Type B pancreatic cell (in vitro differentiated cells): ENCODE data around the gene KLF15. TPM values are rescaled to one million over a fixed set of nuclear protein-coding genes. Genes with fewer than 3 reads are reported as not detected.
A peak's percentile ranks its signal among the peaks of the same experiment; 100 is the strongest.

ENCODE experiments used
- DNase-seq: peaks from one replicate; pipeline ENCODE4 v3.0.0; 2021; ENCODE audit warnings: mixed read lengths; ENCODE audit not compliant: unreplicated experiment; ENCODE audit errors: extremely low spot score
- H3K27ac Mint-ChIP-seq: 2 replicates; pipeline ENCODE4 v1.8.0; 2021; ENCODE audit warnings: mild to moderate bottlenecking, mixed read lengths
- H3K27me3 Mint-ChIP-seq: 2 replicates; pipeline ENCODE4 v1.8.0; 2021; ENCODE audit warnings: mixed read lengths
- H3K36me3 Mint-ChIP-seq: 2 replicates; pipeline ENCODE4 v1.8.0; 2021; ENCODE audit warnings: mixed read lengths
- H3K4me1 Mint-ChIP-seq: one replicate; pipeline ENCODE4 v1.8.0; 2021; ENCODE audit warnings: mixed read lengths; ENCODE audit not compliant: unreplicated experiment
- H3K4me3 Mint-ChIP-seq: 2 replicates; pipeline ENCODE4 v1.8.0; 2021; ENCODE audit warnings: mild to moderate bottlenecking, mixed read lengths
- H3K9me3 Mint-ChIP-seq: 2 replicates; pipeline ENCODE4 v1.8.0; 2021; ENCODE audit warnings: mixed read lengths
- total RNA-seq: library from RNA; stranded (reverse); gene quantifications from 2 replicates; pipeline ENCODE4 v1.2.1, GENCODE V29; 2021; ENCODE audit warnings: low replicate concordance
- TF ChIP-seq, protein P1 (sequence below): fragments of 200-600 bp; sonication (generic); conservative IDR thresholded peaks from 2 replicates; pipeline ENCODE4 v1.5.0; 2021; ENCODE audit warnings: antibody characterized with exemption, mild to moderate bottlenecking

Gene KLF15
- total RNA-seq, 1 donor from 2014 or later = 7.9 TPM

DNA sequence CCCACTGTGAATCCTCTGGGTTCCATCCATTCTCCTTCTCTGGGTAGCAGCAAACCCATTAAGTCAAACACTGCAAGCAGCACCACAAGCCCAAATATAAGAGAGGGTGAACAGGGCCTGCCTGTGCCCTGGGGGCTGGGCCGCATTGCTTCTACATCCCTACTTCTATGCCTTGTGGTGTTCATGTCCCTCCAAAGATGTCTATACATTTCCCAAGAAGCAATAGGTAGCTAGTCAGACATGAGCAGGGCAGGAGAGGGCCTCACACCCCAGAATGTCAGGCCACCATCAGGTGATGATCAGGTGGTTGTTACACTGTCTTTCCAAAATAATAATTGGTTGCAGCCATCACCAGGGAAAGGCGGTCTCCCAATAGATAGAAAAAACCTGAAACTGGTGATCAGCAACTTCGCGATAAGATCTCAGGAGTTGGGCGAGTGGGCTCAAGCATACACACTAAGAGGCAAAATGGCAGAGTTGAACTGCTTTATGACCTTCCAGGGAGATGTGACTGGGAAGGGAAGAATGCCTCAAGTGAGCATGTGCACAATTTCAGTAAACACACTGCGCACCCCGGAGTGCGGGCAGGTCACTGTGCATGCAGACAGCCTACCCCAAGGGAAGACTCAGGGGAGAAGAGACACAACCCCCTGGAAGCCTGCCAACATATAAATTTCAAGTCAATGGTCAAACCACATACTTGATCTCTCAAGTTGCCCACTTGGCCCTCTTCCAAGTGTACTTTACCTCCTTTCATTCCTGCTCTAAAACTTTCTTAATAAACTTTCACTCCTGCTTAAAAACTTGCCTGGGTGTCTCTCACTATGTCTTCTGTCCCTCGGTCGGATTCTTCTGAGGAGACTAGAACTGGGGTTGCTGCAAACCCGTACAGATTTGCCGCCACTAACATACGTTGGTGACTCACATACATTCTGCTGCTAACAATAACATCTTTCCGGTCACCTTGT, 39.9 kb downstream of the KLF15 start:
- H3K27me3 Mint-ChIP-seq = peaks cover 4% of the 10 kb centered on the region
- no peak overlapping the region for H3K27ac Mint-ChIP-seq
- H3K9me3 Mint-ChIP-seq = peaks cover 8% of the 10 kb centered on the region
- no peak for DNase-seq
- H3K36me3 Mint-ChIP-seq = no peaks in the 10 kb centered on the region
- H3K4me1 Mint-ChIP-seq = no peaks in the 10 kb centered on the region
- TF ChIP-seq, protein P1, sequence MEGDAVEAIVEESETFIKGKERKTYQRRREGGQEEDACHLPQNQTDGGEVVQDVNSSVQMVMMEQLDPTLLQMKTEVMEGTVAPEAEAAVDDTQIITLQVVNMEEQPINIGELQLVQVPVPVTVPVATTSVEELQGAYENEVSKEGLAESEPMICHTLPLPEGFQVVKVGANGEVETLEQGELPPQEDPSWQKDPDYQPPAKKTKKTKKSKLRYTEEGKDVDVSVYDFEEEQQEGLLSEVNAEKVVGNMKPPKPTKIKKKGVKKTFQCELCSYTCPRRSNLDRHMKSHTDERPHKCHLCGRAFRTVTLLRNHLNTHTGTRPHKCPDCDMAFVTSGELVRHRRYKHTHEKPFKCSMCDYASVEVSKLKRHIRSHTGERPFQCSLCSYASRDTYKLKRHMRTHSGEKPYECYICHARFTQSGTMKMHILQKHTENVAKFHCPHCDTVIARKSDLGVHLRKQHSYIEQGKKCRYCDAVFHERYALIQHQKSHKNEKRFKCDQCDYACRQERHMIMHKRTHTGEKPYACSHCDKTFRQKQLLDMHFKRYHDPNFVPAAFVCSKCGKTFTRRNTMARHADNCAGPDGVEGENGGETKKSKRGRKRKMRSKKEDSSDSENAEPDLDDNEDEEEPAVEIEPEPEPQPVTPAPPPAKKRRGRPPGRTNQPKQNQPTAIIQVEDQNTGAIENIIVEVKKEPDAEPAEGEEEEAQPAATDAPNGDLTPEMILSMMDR = no peak
- H3K4me3 Mint-ChIP-seq = no peak overlapping the region

DNA sequence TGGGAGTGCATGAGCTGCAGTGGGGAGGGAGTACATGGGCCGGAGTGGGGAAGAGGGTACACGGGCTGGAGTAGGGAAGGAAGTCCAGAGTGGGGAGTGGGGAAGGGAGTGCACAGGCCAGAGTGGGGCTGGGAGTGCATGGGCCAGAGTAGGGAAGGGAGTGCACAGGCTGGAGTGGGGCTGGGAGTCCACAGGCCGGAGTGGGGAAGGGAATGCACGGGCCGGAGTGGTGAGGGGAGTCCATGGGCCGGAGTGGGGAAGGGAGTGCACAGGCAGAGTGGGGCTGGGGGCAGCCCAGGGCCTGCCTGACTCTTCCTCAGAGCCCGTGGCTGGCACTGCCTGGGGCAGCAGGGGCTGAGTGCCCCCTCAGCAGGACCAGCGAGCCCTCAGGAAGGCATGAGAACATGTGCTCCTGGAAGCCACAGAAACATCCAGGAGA, 40.7 kb downstream of the KLF15 start:
- H3K4me1 Mint-ChIP-seq = no peaks in the 10 kb centered on the region

DNA sequence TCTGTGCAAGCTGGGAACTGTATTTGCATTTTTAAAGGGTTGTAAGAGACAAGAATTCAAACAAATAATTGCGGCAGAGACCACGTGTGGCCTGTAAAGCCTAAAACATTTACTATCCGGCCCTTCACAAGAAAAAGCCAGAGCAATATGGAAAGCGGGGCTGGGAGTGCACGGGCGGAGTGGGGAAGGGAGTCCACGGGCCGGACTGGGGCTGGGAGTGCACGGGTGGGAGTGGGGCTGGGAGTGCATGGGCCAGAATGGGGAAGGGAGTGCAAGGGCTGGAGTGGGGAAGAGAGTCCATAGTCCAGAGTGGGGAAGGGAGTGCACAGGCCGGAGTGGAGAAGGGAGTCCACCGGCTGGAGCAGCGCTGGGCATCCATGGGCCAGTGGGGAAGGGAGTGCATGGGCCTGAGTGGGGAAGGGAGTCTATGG, 41.2 kb downstream of the KLF15 start:
- TF ChIP-seq, protein P1 = no peak
- H3K36me3 Mint-ChIP-seq = no peaks in the 10 kb centered on the region

More for the DNA sequence above, 40.7 kb downstream of the KLF15 start:
- TF ChIP-seq, protein P1 = no peak
- H3K27ac Mint-ChIP-seq = no peak overlapping the region
- H3K27me3 Mint-ChIP-seq = peaks cover 4% of the 10 kb centered on the region
- peaks cover 8% of the 10 kb centered on the region for H3K9me3 Mint-ChIP-seq
- H3K36me3 Mint-ChIP-seq = no peaks in the 10 kb centered on the region
- DNase-seq = peak; percentile 62
- H3K4me3 Mint-ChIP-seq = no peak overlapping the region

DNA sequence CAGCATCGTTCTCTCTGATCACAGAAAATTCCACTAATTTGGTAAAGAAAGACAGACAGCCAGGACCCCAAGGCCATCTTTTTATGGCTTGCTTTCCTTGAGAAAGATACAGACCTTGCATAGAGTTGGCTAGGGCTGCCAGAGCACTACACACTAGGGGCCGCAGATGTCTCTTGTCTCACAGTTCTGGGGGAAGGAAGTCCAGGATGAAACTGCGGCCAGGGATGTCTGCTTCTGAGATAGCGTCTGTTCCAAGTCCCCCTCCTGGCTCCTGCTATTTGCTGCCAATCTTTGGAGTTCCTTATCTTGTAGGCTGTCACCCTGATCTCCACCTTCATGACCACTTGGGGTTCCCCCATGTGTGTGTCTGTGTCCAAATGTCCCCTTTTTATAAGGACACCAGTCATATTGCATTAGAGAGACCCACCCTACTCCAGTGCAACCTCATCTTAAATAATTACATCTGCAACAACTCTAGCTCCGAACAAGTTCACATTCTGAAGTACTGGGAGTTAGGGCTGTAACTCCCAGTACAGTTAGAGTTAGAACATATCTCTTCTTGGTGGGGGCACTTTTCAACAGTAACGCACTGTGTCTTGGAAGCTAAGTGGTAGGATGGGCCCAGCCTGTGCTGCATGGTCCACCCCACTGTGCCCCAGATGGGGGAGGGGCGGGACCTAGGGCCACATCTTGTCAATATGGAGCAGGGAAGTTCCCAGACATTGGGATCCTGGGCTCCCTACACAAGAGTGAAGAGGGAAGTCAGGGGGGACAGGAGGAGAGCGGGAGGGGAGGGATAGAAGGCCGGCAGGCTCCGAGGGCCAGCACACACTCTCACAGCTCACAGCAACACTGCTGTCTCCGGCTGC, 42.2 kb downstream of the KLF15 start:
- no peaks in the 10 kb centered on the region for H3K4me1 Mint-ChIP-seq
- no peaks in the 10 kb centered on the region for H3K36me3 Mint-ChIP-seq
- peak; percentile 58 for DNase-seq
- TF ChIP-seq, protein P1 = no peak
- H3K27me3 Mint-ChIP-seq = peaks cover 4% of the 10 kb centered on the region
- peaks cover 8% of the 10 kb centered on the region for H3K9me3 Mint-ChIP-seq
- no peak overlapping the region for H3K27ac Mint-ChIP-seq
- H3K4me3 Mint-ChIP-seq = no peak overlapping the region

More for the DNA sequence above, 41.2 kb downstream of the KLF15 start:
- Mint-ChIP-seq H3K4me3 (no peak overlapping the region), H3K4me1 (no peaks in the 10 kb centered on the region), H3K27ac (no peak overlapping the region), H3K27me3 (peaks cover 4% of the 10 kb centered on the region), H3K9me3 (peaks cover 8% of the 10 kb centered on the region)
- peak; percentile 57 for DNase-seq

DNA sequence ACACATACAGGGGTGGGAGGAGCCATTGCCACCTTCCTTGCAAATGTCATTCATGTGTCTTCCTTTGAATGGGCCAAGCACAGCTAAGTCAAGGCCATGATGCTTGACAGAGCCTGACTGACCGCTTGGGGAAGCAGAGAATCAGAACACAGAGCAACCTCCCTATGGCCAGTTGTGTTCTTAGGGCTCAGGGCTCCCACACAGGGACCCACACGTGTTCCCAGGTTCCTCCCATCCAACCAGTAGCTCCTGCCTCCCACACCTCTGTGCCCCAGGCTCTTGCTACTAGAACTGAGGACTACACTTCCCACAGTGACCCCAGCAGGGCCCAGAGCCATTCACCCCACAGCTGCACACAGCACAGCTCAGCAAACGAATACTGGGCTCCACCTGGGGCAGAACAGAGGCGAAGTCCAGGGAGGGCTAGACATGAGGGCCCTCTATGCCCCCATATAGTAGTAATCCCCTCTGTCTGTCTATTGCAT, 42.9 kb downstream of the KLF15 start:
- TF ChIP-seq, protein P1 = no peak
- H3K4me1 Mint-ChIP-seq = no peaks in the 10 kb centered on the region
- peaks cover 2% of the 10 kb centered on the region for H3K27me3 Mint-ChIP-seq
- no peak overlapping the region for H3K4me3 Mint-ChIP-seq
- H3K27ac Mint-ChIP-seq = no peak overlapping the region
- no peaks in the 10 kb centered on the region for H3K36me3 Mint-ChIP-seq
- H3K9me3 Mint-ChIP-seq = peaks cover 8% of the 10 kb centered on the region
- no peak for DNase-seq
